Retinal pigment epithelial cell (primary cell): ENCODE measurements around the gene BPIFA2.
"Not testable (repeated sequence)": the region's sequence is repeated elsewhere in the genome, so short reads cannot be mapped to it uniquely, and the experiment has no call there.

Experiments
- DNase-seq: peaks from one replicate; pipeline ENCODE4 v3.0.0-alpha.2; 2010; ENCODE audit warnings: low read depth
- H3K4me3 ChIP-seq: 2 replicates; pipeline ENCODE4 v1.5.1; 2011; ENCODE audit warnings: mild to moderate bottlenecking, low read length, control low read depth, moderate library complexity
- CTCF ChIP-seq: conservative IDR thresholded peaks from 2 replicates; pipeline ENCODE4 v1.5.1; 2011; ENCODE audit warnings: low read depth, low read length, control low read depth, inconsistent platforms

Gene BPIFA2

GRCh38 chr20:33180169-33180568 is 12.2 kb downstream of the BPIFA2 start:
- no peak for DNase-seq
- H3K4me3 ChIP-seq = no peak overlapping the region
- no peak for TF ChIP-seq CTCF

- no peak for TF ChIP-seq CTCF
Observed at GRCh38 chr20:33181482-33182093, 13.6 kb downstream of the BPIFA2 start.

GRCh38 chr20:33183312-33183711 is 15.4 kb downstream of the BPIFA2 start:
- DNase-seq = no peak
- no peak for TF ChIP-seq CTCF
- no peak overlapping the region for H3K4me3 ChIP-seq

More at GRCh38 chr20:33181482-33182093, 13.6 kb downstream of the BPIFA2 start:
- no peak overlapping the region for H3K4me3 ChIP-seq
- no peak for DNase-seq

- DNase-seq, H3K4me3 ChIP-seq: not testable (repeated sequence)
Observed at GRCh38 chr20:33185031-33185590, 17.2 kb downstream of the BPIFA2 start.

- DNase-seq = no peak
- no peak overlapping the region for H3K4me3 ChIP-seq
- TF ChIP-seq CTCF = no peak
Observed at GRCh38 chr20:33187491-33187890, 19.5 kb downstream of the BPIFA2 start.

GRCh38 chr20:33188421-33188820 is 20.5 kb downstream of the BPIFA2 start:
- no peak for DNase-seq
- H3K4me3 ChIP-seq = no peak overlapping the region
- no peak for TF ChIP-seq CTCF

- no peak for TF ChIP-seq CTCF
- DNase-seq = no peak
Observed at GRCh38 chr20:33191484-33191883, 23.5 kb downstream of the BPIFA2 start.

More at GRCh38 chr20:33191484-33191883, 23.5 kb downstream of the BPIFA2 start:
- H3K4me3 ChIP-seq = no peak overlapping the region
